ENCODE results near the gene NDUFV2. TPM values are rescaled to one million over a fixed set of nuclear protein-coding genes. Genes with fewer than 3 reads are reported as not detected.

The NDUFV2 gene
- total RNA-seq, 2 donors from 2014 or later = 40.5 to 42.5 TPM

DNA sequence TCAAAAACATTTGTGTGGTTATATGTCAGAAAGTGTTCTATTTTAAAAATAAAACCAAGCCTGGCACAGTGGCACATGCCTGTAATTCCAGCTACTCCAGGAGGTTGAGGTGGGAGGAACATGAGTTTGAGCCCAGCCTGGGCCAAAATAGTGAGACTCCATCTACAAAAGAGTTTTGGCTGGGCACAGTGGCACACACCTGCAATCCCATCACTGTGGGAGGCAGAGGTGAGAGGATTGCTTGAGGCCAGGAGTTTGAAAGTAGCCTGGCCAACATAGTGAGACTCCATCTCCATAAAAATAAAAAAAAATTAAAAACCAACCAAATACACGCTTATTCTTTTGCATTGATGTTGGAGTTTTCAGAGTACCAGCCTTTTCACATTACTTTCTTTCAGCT, 43.7 kb downstream of the NDUFV2 start:
- DNase-seq (no peak), ATAC-seq (no peak)
- Histone ChIP-seq H3K9me3 (no peaks in the 10 kb centered on the region), H3K36me3 (replicated peaks in 1 of 2; ENCODE audit: insufficient read depth in 1 of 2, low read depth in 2 of 2) (no peaks in the 10 kb centered on the region), H3K27me3 (no peaks in the 10 kb centered on the region), H3K4me1 (peaks cover 60% of the 10 kb centered on the region), H3K27ac (no peak overlapping the region), H3K4me3 (no peak overlapping the region)
- intact Hi-C loops (cut with DNase I) = no loop called here
- TF ChIP-seq, protein P1, sequence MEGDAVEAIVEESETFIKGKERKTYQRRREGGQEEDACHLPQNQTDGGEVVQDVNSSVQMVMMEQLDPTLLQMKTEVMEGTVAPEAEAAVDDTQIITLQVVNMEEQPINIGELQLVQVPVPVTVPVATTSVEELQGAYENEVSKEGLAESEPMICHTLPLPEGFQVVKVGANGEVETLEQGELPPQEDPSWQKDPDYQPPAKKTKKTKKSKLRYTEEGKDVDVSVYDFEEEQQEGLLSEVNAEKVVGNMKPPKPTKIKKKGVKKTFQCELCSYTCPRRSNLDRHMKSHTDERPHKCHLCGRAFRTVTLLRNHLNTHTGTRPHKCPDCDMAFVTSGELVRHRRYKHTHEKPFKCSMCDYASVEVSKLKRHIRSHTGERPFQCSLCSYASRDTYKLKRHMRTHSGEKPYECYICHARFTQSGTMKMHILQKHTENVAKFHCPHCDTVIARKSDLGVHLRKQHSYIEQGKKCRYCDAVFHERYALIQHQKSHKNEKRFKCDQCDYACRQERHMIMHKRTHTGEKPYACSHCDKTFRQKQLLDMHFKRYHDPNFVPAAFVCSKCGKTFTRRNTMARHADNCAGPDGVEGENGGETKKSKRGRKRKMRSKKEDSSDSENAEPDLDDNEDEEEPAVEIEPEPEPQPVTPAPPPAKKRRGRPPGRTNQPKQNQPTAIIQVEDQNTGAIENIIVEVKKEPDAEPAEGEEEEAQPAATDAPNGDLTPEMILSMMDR (IDR thresholded peaks at IDR 0.05) = no peak
- no peak for TF ChIP-seq POLR2A (IDR thresholded peaks at IDR 0.05)
- WGBS, 2 donors = 87 to 90% methylated on average over 1 of the region's 1 CpG

DNA sequence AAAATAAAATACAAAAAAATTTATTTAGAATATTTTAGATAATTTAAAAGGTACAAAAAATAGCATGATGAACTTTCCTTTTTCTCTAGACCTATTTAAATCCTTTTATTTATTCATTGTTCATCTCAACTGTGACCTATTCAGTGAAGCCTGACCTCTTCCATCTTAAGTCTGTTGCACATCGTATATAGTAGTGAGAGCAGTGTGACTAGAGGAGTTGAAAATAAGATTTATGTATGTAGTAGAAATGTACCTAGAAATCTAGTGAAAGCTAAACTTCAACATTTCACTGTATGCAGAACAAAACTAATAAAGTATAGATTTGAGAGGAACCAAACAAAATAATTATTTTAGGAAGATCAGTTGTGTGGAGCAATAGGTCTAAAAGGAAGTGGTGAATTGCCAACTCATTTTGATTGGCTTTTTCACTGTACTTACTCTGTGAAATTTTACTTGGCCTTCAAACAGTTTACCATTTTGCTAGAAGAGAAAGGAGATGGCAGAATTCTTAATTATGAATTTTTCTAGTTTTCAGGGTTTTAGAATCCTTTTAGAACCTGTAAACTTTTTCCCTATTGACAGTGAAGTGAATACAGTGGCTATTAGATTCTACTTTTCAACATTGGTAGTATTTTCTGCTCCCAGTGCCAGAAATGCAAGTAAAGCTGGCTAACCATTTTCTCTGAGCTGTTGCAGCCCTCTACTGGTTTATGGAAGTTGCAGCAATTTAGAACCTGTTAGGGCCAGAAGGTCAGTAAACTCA, 45.1 kb downstream of the NDUFV2 start:
- DNase-seq (peak in 3 of 4 donors; percentile 42 to 60 (median 45)), ATAC-seq (peak; percentile 88)
- Histone ChIP-seq H3K4me3 (no peak overlapping the region), H3K27ac (peak overlapping the region in 2 of 4 donors; percentile 8 to 26), H3K27me3 (no peaks in the 10 kb centered on the region), H3K9me3 (no peaks in the 10 kb centered on the region), H3K36me3 (replicated peaks in 1 of 2; ENCODE audit: insufficient read depth in 1 of 2, low read depth in 2 of 2) (no peaks in the 10 kb centered on the region), H3K4me1 (peaks cover 57% of the 10 kb centered on the region)
- intact Hi-C loops (cut with DNase I) = no loop called here
- 24 to 25% methylated on average over 1 of the region's 1 CpG for WGBS, 2 donors
- TF ChIP-seq, protein P1 (IDR thresholded peaks at IDR 0.05) = peak; percentile 32 to 88 (median 70)
- no peak for TF ChIP-seq POLR2A (IDR thresholded peaks at IDR 0.05)

DNA sequence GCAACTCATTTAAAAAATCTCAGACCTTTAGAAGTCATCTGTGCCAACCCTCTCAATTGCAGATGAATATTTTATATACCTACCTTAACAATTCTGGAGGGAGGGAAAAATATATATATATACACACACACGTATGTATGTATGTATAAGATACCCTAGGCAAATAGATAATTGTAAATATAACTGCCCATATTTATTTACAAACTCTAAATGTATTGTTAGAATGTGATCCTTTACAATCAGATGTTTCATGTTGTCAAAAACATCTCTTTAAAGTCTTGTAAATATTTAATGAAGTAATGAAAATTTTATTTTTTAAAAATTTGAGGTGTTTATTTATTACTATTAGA, 45.7 kb downstream of the NDUFV2 start:
- no peaks in the 10 kb centered on the region for H3K9me3 ChIP-seq

DNA sequence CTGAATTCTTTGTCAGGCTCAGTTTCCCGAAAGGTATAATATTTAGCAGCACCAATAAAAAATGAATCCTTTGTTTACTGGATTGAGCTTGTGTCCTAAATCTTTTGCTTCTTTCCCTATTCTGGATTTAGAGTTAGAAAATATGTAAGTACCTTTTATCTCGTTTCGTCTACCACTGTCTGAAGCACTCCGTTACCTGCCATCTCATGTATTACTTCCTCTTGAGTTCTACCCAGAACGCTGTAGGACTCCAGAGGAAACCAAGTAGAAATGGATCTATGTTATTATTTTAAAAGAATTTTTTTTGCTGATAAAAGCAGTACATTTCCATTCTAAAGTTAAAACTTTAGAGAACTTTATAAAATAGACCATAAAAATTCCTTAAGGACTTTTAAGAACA, 47.6 kb downstream of the NDUFV2 start:
- 65 to 77% methylated on average over 5 of the region's 5 CpGs for WGBS, 2 donors
- TF ChIP-seq, protein P1 (IDR thresholded peaks at IDR 0.05) = no peak
- no peak for TF ChIP-seq POLR2A (IDR thresholded peaks at IDR 0.05)
- no peaks in the 10 kb centered on the region for H3K9me3 ChIP-seq
- H3K27ac ChIP-seq = no peak overlapping the region
- ATAC-seq (no peak), DNase-seq (no peak)
- no peak overlapping the region for H3K4me3 ChIP-seq
- peaks cover 64% of the 10 kb centered on the region for H3K4me1 ChIP-seq
- H3K36me3 ChIP-seq (replicated peaks in 1 of 2; ENCODE audit: insufficient read depth in 1 of 2, low read depth in 2 of 2) = no peaks in the 10 kb centered on the region
- no peaks in the 10 kb centered on the region for H3K27me3 ChIP-seq
- intact Hi-C loops (cut with DNase I) = no loop called here

More for the DNA sequence above, 45.7 kb downstream of the NDUFV2 start:
- H3K4me3 ChIP-seq = no peak overlapping the region
- no peak for DNase-seq
- no peaks in the 10 kb centered on the region for H3K36me3 ChIP-seq (replicated peaks in 1 of 2; ENCODE audit: insufficient read depth in 1 of 2, low read depth in 2 of 2)
- intact Hi-C loops (cut with DNase I) = no loop called here
- 15 to 32% methylated on average over 1 of the region's 1 CpG for WGBS, 2 donors
- TF ChIP-seq, protein P1 (IDR thresholded peaks at IDR 0.05) = peak in 1 of 7 experiments; percentile 3
- no peak for TF ChIP-seq POLR2A (IDR thresholded peaks at IDR 0.05)
- H3K27ac ChIP-seq = peak overlapping the region in 1 of 4 donors; percentile 26
- H3K27me3 ChIP-seq = no peaks in the 10 kb centered on the region
- peaks cover 59% of the 10 kb centered on the region for H3K4me1 ChIP-seq
- ATAC-seq = no peak

DNA sequence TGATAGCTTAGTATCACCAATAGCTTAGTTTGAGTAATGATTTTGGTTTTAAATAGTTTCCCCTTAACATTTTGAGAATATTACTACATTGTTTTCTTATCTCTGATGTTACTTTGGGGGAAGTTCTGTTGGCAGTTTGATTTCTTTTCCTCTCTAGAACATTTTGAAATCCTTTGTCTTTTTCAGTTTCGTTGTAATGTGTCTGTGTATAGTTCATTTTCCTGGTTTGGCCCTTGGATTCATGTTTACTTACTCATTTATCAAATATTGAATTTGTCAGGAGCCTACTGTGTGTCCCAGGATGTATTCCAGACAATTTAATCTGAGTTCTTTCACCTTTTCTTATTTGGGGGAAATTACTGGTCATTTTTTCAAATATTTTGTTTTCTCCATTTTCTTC, 50.8 kb downstream of the NDUFV2 start:
- Histone ChIP-seq H3K27ac (peak overlapping the region in 1 of 4 donors; percentile 31), H3K36me3 (replicated peaks in 1 of 2; ENCODE audit: insufficient read depth in 1 of 2, low read depth in 2 of 2) (no peaks in the 10 kb centered on the region), H3K9me3 (no peaks in the 10 kb centered on the region), H3K27me3 (no peaks in the 10 kb centered on the region), H3K4me3 (no peak overlapping the region), H3K4me1 (peaks cover 43% of the 10 kb centered on the region)
- intact Hi-C loops (cut with DNase I) = no loop called here
- ATAC-seq (no peak), DNase-seq (no peak)
- TF ChIP-seq POLR2A (IDR thresholded peaks at IDR 0.05) = no peak
- TF ChIP-seq, protein P1 (IDR thresholded peaks at IDR 0.05) = no peak
- WGBS, 2 donors = 15 to 19% methylated on average over 1 of the region's 1 CpG
